GM13977 (cell line): ENCODE measurements around the gene RASA3.

Source experiments
- DNase-seq: peaks from one replicate; pipeline ENCODE4 v3.0.0; 2012; ENCODE audit warnings: low spot score
- in situ Hi-C: fragments of 300-500 bp; cut with MboI; formaldehyde crosslinking; loops from one replicate; pipeline ENCODE4 v1.12.0; 2022; ENCODE audit warnings: low sequenced_read_pairs, low pct_unique_long_range_greater_than_20kb, mixed read lengths, inconsistent platforms; ENCODE audit not compliant: unreplicated experiment
- TF ChIP-seq, protein P1 (sequence below): IDR thresholded peaks from 2 replicates; pipeline ENCODE4 v1.5.1; 2012; ENCODE audit warnings: mild to moderate bottlenecking, control low read depth; ENCODE audit not compliant: insufficient read depth; ENCODE audit errors: extremely low read depth, missing control alignments

Gene RASA3

DNA sequence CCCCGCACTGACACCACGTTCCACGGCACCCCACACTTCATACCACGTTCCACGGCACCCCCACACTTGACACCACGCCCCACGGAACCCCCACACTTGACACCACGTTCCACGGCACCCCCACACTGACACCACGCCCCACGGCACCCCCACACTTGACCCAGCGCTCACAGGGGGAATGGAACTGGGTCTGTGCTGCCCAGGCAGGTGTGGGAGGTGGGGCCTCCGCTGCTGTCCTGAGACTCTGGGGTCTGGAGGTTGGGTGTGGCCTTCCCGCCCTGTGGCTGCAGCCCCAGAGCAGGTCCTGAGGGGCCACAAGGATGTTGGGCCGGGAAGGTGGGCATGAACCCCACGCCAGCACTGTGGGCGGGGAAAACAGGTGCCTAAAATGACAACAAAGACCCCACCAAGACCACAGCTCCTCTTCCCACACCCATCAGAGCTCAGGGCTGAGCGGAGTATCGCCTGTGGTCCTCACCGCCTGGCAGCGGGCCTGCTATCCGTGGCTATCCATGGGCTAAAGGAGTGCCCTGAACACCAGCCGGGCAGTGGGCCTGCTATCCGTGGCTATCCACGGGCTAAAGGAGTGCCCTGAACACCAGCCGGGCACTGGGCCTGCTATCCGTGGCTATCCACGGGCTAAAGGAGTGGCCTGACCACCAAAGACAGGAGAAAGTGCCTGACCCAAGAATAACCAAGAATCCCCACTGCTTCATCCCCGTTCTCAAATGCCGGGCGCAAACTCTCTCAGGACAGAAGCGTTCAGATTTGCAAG, 98.7 kb downstream of the RASA3 start:
- no peak for DNase-seq
- TF ChIP-seq, protein P1, sequence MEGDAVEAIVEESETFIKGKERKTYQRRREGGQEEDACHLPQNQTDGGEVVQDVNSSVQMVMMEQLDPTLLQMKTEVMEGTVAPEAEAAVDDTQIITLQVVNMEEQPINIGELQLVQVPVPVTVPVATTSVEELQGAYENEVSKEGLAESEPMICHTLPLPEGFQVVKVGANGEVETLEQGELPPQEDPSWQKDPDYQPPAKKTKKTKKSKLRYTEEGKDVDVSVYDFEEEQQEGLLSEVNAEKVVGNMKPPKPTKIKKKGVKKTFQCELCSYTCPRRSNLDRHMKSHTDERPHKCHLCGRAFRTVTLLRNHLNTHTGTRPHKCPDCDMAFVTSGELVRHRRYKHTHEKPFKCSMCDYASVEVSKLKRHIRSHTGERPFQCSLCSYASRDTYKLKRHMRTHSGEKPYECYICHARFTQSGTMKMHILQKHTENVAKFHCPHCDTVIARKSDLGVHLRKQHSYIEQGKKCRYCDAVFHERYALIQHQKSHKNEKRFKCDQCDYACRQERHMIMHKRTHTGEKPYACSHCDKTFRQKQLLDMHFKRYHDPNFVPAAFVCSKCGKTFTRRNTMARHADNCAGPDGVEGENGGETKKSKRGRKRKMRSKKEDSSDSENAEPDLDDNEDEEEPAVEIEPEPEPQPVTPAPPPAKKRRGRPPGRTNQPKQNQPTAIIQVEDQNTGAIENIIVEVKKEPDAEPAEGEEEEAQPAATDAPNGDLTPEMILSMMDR = no peak
- in situ Hi-C loops = no loop called here

DNA sequence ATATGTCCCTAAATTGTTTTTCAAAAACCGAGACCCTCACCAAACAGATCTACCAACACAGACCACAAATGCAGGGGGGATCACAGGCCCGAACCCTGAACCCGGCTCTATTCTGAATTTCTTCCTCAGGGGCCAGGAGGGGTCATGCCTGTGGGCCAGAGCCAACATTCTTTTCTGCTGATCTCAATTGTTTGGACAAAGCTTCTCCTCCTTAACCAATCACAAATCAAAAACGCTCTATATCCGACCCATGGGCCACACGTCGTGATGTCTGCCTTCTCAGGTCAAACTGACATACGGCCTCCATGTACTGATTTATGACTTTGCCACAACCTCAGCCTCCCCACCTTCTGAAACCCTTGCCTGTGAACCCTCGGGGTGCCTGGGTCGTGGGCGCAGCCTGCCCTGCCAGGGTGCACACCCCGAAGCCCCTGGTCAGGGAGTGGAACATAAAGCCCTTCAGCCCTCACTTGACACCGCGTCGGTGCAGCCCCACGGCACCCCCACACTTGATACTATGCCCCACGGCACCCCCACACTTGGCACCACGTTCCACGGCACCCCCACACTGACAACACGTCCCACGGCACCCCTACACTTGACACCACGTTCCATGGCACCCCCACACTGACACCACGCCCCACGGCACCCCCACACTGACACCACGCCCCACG, 100.2 kb downstream of the RASA3 start:
- TF ChIP-seq, protein P1 = no peak
- DNase-seq = no peak
- in situ Hi-C loops = no loop called here

DNA sequence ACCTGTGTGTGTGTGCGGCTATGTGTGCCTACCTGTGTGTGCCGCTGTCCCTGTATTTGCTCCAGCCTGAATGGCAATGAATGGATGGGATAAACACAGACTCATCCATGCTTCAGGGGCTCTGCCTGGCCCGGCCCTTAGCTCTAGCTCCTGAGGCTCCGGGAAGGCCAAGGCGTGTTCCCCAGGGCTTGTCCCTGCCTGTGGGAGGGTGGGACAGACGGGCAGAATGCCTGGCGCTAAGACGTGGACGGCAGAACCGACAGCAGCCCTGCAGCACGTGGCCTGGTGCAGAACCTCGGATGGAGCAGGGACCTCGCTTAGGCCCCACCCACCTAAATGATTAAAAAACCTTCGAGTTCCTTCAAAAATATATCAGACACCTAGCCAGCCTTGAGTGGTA, 100.8 kb downstream of the RASA3 start:
- TF ChIP-seq, protein P1 = no peak
- in situ Hi-C loops = no loop called here
- no peak for DNase-seq

DNA sequence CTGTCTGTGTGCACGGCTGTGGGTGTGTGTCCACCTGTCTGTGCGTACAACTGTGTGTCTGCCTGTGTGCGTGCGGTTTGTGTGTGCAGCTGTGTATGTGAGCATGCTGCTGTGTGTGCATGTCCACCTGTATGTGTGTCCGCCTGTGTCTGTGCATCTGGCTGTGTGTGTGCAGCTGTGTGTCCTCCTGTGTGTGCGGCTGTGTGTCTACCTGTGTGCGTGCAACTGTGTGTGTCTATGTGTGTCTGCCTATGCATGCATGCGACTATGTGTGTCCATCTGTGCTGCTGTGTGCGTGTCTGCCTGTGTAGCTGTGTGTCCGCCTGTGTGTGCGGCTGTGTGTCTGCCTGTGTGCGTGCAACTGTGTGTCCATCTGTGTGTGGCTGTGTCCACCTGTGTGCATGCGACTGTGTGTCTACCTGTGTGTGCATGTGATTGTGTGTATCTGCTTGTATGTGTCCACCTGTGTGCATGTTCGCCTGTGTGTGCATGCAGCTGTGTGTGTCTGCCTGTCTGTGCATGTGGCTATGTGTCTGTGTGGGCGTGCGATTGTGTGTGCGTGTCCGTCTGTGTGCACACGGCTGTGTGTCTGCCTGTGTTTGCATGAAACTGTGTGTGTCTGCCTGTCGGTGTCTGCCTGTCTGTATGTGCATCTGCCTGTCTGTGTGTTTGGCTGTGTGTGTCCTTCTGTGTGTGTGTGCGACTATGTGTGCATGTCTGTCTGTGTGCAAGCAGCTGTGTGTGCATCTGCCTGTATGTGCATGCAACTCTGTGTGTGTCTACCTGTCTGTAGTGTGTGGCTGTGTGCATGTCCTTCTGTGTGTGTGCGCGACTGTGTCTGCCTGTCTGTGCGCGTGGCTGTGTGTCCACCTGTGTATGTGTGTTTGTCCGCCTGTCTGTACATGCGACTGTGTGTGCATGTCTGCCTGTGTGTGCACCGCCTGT, 101.5 kb downstream of the RASA3 start:
- in situ Hi-C loops = no loop called here
- DNase-seq = no peak
- TF ChIP-seq, protein P1 = no peak

DNA sequence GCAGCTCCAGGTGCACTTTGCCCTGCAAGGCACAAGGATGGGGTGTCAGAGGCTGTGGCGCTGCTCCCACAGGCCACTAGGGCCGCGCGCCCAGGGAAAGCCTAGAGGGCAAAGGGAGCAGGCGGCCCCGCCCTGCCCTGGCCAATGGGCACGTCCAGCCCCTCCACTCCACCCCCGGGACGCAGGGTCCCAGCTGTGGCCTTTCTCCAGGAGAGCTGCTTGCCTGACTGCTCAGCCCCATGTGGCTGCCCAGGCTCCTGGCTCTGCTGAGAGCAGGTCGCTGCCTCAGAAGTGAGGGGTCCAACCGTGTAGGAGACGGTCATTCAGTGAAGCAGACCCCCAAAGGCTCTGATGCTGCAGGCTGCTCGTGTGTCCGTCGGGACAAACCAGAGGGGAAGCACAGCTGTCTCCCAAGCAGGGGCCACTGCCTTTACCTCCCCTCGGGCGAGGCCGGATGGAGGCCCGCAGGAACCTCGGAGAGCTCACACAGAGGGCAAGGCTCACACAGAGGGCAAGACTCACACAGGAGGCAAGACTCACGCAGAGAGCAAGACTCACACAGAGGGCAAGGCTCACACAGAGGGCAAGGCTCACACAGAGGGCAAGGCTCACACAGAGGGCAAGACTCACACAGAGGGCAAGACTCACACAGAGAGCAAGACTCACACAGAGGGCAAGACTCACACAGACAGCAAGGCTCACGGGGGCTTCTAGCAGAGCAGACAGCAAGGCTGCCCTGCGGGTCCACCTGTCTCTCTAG, 102.4 kb downstream of the RASA3 start:
- in situ Hi-C loops = no loop called here
- DNase-seq = no peak
- TF ChIP-seq, protein P1 = no peak

DNA sequence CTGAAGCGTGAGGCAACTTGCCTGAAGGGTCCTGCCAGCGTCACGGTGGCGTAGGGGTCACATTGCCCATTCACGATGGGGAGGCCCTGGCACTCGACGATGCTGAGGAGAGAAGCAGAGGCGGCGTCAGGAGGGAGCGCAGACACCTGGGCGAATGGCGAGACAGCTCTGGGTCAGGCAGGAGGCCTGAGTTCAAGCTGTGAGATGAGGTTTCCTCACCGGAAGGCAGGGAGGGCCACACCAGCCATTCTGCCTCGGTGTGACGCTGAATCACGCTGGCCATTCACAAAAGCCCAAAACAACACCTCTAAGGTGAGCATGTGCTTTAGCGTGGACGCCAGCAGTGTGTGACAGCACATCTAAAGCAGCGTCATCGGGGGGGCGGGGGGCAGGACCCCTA, 104.6 kb downstream of the RASA3 start:
- in situ Hi-C loops = no loop called here

More for the DNA sequence above, 104.6 kb downstream of the RASA3 start:
- TF ChIP-seq, protein P1 = no peak
- DNase-seq = no peak
